SU-DHL-6 (cell line): Measurements from ENCODE around the gene MAP1LC3B2.

Experiments
- H2AFZ ChIP-seq: fragments of 200-600 bp; sonication (generic); 2 replicates; pipeline ENCODE4 v1.6.1; 2014; ENCODE audit warnings: low read depth, mild to moderate bottlenecking, moderate library complexity, mixed read lengths, antibody characterized with exemption, low read length; ENCODE audit not compliant: severe bottlenecking
- H3F3A ChIP-seq: fragments of 200-600 bp; shearing (Covaris generic); 2 replicates; pipeline ENCODE4 v1.6.0; 2016; ENCODE audit warnings: antibody characterized with exemption, mild to moderate bottlenecking; ENCODE audit not compliant: insufficient read depth
- H3K27ac ChIP-seq: fragments of 200-600 bp; sonication (generic); 2 replicates; pipeline ENCODE4 v1.5.1; 2016; ENCODE audit warnings: low read depth, mild to moderate bottlenecking, low read length, moderate library complexity, mixed read lengths
- H3K27me3 ChIP-seq: fragments of 200-600 bp; sonication (generic), shearing (Covaris generic); 2 replicates; pipeline ENCODE4 v1.6.0; 2014; ENCODE audit warnings: mild to moderate bottlenecking, low read length
- H3K36me3 ChIP-seq: fragments of 200-600 bp; sonication (generic); 2 replicates; pipeline ENCODE4 v1.6.1; 2014; ENCODE audit warnings: mild to moderate bottlenecking, low read length, mixed read lengths
- H3K4me2 ChIP-seq: fragments of 300-600, 200-600 bp; shearing (Covaris generic), sonication (generic); 2 replicates; pipeline ENCODE4 v1.6.0; 2014; ENCODE audit warnings: low read length, low read depth, mild to moderate bottlenecking; ENCODE audit not compliant: poor library complexity, severe bottlenecking
- H3K4me3 ChIP-seq: fragments of 200-600 bp; sonication (generic); 2 replicates; pipeline ENCODE4 v1.5.1; 2014; ENCODE audit warnings: antibody characterized with exemption, low read length, mild to moderate bottlenecking, mixed read lengths; ENCODE audit not compliant: insufficient read depth, poor library complexity, severe bottlenecking
- H3K79me2 ChIP-seq: fragments of 200-600 bp; sonication (generic); 2 replicates; pipeline ENCODE4 v1.6.1; 2014; ENCODE audit warnings: mild to moderate bottlenecking, low read length, moderate library complexity; ENCODE audit not compliant: insufficient read depth
- H3K9ac ChIP-seq: fragments of 200-600 bp; sonication (generic); 2 replicates; pipeline ENCODE4 v1.7.0; 2014; ENCODE audit warnings: mild to moderate bottlenecking, low read length
- H3K9me2 ChIP-seq: fragments of 200-600 bp; sonication (generic); replicated peaks from 2 replicates; pipeline ENCODE4 v1.6.1; 2014; ENCODE audit warnings: low read length; ENCODE audit not compliant: insufficient read depth
- H3K9me3 ChIP-seq: fragments of 200-600 bp; sonication (generic); 2 replicates; pipeline ENCODE4 v1.6.1; 2014; ENCODE audit warnings: low read length, mixed read lengths; ENCODE audit not compliant: insufficient read depth
- H4K20me1 ChIP-seq: fragments of 200-600 bp; sonication (generic); 2 replicates; pipeline ENCODE4 v1.6.1; 2014; ENCODE audit warnings: low read depth, mild to moderate bottlenecking, antibody characterized with exemption, low read length, moderate library complexity, mixed read lengths
- CTCF ChIP-seq: fragments of 200-600 bp; sonication (generic); IDR thresholded peaks from one replicate; pipeline ENCODE4 v1.5.1; 2017; ENCODE audit warnings: antibody characterized with exemption, mild to moderate bottlenecking, low read length, moderate library complexity; ENCODE audit not compliant: insufficient read depth, poor library complexity, severe bottlenecking
- EZH2phosphoT487 ChIP-seq: fragments of 200-600 bp; sonication (generic), shearing (Covaris generic); conservative IDR thresholded peaks from 2 replicates; pipeline ENCODE4 v1.6.1; 2018; ENCODE audit warnings: mild to moderate bottlenecking, antibody characterized with exemption, low read length, moderate library complexity, mixed read lengths

Gene MAP1LC3B2

GRCh38 chr12:116545144-116545543 lies 14.0 kb upstream of the MAP1LC3B2 start:
- H3K4me2 ChIP-seq, result no peak overlapping the region
- no peaks in the 10 kb centered on the region for H3K79me2 ChIP-seq
- no peak overlapping the region for H3K4me3 ChIP-seq
- no peaks in the 10 kb centered on the region for H4K20me1 ChIP-seq
- H3K9ac ChIP-seq, result no peak overlapping the region
- no peaks in the 10 kb centered on the region for H3K9me3 ChIP-seq
- TF ChIP-seq CTCF, result no peak
- no peak for TF ChIP-seq EZH2phosphoT487
- H3F3A ChIP-seq, result no peaks in the 10 kb centered on the region
- no peaks in the 10 kb centered on the region for H3K36me3 ChIP-seq
- no peak overlapping the region for H3K27ac ChIP-seq
- no peaks in the 10 kb centered on the region for H3K9me2 ChIP-seq
- no peak overlapping the region for H2AFZ ChIP-seq
- H3K27me3 ChIP-seq, result no peaks in the 10 kb centered on the region

- H3K4me2 ChIP-seq, result no peak overlapping the region
- no peaks in the 10 kb centered on the region for H3K27me3 ChIP-seq
- TF ChIP-seq CTCF (no peak), EZH2phosphoT487 (no peak)
- no peak overlapping the region for H3K4me3 ChIP-seq
- H3K9me3 ChIP-seq, result no peaks in the 10 kb centered on the region
- no peaks in the 10 kb centered on the region for H3K36me3 ChIP-seq
- no peak overlapping the region for H2AFZ ChIP-seq
- H3K79me2 ChIP-seq, result no peaks in the 10 kb centered on the region
- no peaks in the 10 kb centered on the region for H3F3A ChIP-seq
- no peak overlapping the region for H3K27ac ChIP-seq
- no peaks in the 10 kb centered on the region for H3K9me2 ChIP-seq
- H3K9ac ChIP-seq, result no peak overlapping the region
- no peaks in the 10 kb centered on the region for H4K20me1 ChIP-seq
Observed at GRCh38 chr12:116545936-116546335, 13.2 kb upstream of the MAP1LC3B2 start.

- H3K9ac ChIP-seq, result no peak overlapping the region
Observed at GRCh38 chr12:116547955-116548501, 11.2 kb upstream of the MAP1LC3B2 start.

More at GRCh38 chr12:116547955-116548501, 11.2 kb upstream of the MAP1LC3B2 start:
- Histone ChIP-seq H3K4me3 (no peak overlapping the region), H3K79me2 (no peaks in the 10 kb centered on the region), H3K27me3 (no peaks in the 10 kb centered on the region), H2AFZ (peak overlapping the region; percentile 22), H3K9me3 (no peaks in the 10 kb centered on the region), H4K20me1 (no peaks in the 10 kb centered on the region), H3K9me2 (no peaks in the 10 kb centered on the region), H3K27ac (peak overlapping the region; percentile 47), H3F3A (no peaks in the 10 kb centered on the region), H3K4me2 (peak overlapping the region; percentile 19), H3K36me3 (no peaks in the 10 kb centered on the region)
- TF ChIP-seq CTCF (no peak), EZH2phosphoT487 (no peak)
